ENCODE measurements around the gene CDC42EP4. TPM values are rescaled to one million over a fixed set of nuclear protein-coding genes. Genes with fewer than 3 reads are reported as not detected.

CDC42EP4 gene
- total RNA-seq, 4 donors from 2014 or later: 45.1 to 63.9 (median 52.9) TPM

- Histone ChIP-seq H3K36me3 (no peaks in the 10 kb centered on the region), H3K9me3 (no peaks in the 10 kb centered on the region), H3K4me3 (no peak overlapping the region), H3K27me3 (peaks cover 0 to 22% (median 0%) of the 10 kb centered on the region in 4 donors), H3K4me1 (peaks cover 12 to 63% (median 20%) of the 10 kb centered on the region in 3 donors), H3K27ac (no peak overlapping the region)
- intact Hi-C loops (cut with DNase I): no loop called here
- DNase-seq: no peak
- no peak for TF ChIP-seq POLR2A (IDR thresholded peaks at IDR 0.05)
- TF ChIP-seq, protein P1, sequence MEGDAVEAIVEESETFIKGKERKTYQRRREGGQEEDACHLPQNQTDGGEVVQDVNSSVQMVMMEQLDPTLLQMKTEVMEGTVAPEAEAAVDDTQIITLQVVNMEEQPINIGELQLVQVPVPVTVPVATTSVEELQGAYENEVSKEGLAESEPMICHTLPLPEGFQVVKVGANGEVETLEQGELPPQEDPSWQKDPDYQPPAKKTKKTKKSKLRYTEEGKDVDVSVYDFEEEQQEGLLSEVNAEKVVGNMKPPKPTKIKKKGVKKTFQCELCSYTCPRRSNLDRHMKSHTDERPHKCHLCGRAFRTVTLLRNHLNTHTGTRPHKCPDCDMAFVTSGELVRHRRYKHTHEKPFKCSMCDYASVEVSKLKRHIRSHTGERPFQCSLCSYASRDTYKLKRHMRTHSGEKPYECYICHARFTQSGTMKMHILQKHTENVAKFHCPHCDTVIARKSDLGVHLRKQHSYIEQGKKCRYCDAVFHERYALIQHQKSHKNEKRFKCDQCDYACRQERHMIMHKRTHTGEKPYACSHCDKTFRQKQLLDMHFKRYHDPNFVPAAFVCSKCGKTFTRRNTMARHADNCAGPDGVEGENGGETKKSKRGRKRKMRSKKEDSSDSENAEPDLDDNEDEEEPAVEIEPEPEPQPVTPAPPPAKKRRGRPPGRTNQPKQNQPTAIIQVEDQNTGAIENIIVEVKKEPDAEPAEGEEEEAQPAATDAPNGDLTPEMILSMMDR (IDR thresholded peaks at IDR 0.05): no peak
- WGBS, 2 donors: 92 to 99% methylated on average over 5 to 9 of the region's 9 CpGs
These were observed 46.9 kb upstream of the CDC42EP4 start for GRCh38 chr17:73358668-73359067.

- TF ChIP-seq POLR2A (IDR thresholded peaks at IDR 0.05): no peak
- TF ChIP-seq, protein P1 (IDR thresholded peaks at IDR 0.05): no peak
- intact Hi-C loops (cut with DNase I): no loop called here
- 80% methylated on average over 1 of the region's 19 CpGs; no CpG with 5 or more reads in 1 of the 2 donors for WGBS, 2 donors
- no peak overlapping the region for H3K27ac ChIP-seq
- H3K4me3 ChIP-seq: no peak overlapping the region
- DNase-seq: no peak
- no peaks in the 10 kb centered on the region for H3K36me3 ChIP-seq
- peaks cover 0 to 20% (median 0%) of the 10 kb centered on the region in 4 donors for H3K27me3 ChIP-seq
- peaks cover 12 to 63% (median 20%) of the 10 kb centered on the region in 3 donors for H3K4me1 ChIP-seq
- no peaks in the 10 kb centered on the region for H3K9me3 ChIP-seq
These were observed 46.2 kb upstream of the CDC42EP4 start for GRCh38 chr17:73357981-73358380.

DNA sequence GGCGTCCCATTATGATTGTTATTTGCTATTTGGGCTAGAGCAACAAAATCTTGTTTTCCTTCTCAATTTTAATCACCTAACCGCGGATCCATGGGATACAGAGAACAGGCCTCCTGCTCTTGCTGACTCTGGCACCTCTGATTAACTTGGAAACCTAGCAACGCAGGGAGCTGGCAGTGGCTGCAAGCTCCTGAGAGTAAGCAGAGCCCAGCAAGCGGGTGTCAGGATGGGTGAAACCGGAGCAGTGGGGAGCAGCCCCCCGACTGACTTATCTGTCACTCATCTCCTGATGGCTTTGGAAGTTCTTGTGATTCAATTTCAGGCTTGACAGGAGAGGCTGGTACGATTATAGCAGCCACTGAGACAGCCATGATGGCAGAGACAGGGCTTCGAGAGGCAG lies 45.5 kb upstream of the CDC42EP4 start:
- Histone ChIP-seq H3K27ac (no peak overlapping the region), H3K36me3 (no peaks in the 10 kb centered on the region), H3K4me1 (peaks cover 12 to 63% (median 20%) of the 10 kb centered on the region in 3 donors), H3K9me3 (no peaks in the 10 kb centered on the region), H3K4me3 (no peak overlapping the region), H3K27me3 (peaks cover 0 to 17% (median 0%) of the 10 kb centered on the region in 4 donors)
- 82 to 86% methylated on average over 4 to 8 of the region's 9 CpGs for WGBS, 2 donors
- TF ChIP-seq, protein P1 (IDR thresholded peaks at IDR 0.05): no peak
- no peak for TF ChIP-seq POLR2A (IDR thresholded peaks at IDR 0.05)
- no peak for DNase-seq
- intact Hi-C loops (cut with DNase I): no loop called here

- H3K36me3 ChIP-seq: no peaks in the 10 kb centered on the region
- H3K27ac ChIP-seq: peak overlapping the region in 3 of 4 donors; percentile 28 to 68 (median 57)
- WGBS, 2 donors: 77 to 93% methylated on average over 3 to 8 of the region's 8 CpGs
- TF ChIP-seq POLR2A (IDR thresholded peaks at IDR 0.05): no peak
- TF ChIP-seq, protein P1 (IDR thresholded peaks at IDR 0.05): no peak
- H3K9me3 ChIP-seq: no peaks in the 10 kb centered on the region
- H3K27me3 ChIP-seq: peaks cover 0 to 17% (median 0%) of the 10 kb centered on the region in 4 donors
- peaks cover 12 to 63% (median 20%) of the 10 kb centered on the region in 3 donors for H3K4me1 ChIP-seq
- no peak for DNase-seq
- intact Hi-C loops (cut with DNase I): no loop called here
- no peak overlapping the region for H3K4me3 ChIP-seq
These were observed 44.9 kb upstream of the CDC42EP4 start for GRCh38 chr17:73356561-73357170.

DNA sequence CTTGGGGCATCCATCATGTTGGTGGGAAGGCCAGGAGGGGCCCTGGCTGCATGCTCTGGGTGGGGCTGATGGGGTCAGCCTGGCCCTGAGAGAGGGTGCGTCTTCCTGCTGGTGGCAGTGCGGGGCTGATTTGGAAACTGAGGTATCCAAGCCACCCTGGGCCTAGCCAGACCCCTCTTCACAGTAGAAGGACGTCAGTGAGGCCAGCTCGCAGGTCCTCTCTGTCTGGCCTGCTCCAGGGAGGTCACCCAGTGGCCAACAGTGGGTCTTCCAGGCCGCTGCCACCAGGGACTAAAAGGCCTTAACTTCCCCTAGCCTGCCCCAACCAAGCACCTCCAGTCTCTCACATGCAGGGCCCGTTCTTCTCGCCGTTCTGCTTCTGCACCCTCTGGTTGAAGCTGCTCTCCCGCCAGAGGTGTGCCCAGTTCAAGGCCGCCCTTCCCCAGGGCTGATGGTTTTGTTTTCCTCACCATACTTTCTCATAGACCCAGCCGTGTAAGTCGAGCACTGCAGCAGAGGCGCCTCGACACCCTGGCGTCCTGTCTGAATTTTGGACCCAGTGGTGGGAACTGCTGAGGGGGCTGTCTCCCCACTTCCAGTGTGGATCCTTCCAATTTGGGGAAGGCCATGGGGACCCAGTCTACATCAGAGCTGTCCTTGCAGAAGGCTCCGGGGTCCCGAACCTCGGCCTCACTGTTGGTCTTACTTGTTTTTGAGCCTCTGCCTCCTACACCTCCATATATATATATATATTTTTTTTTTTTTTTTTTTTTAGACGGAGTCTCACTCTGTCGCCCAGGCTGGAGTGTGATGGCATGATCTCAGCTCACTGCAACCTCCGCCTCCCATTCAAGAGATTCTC lies 42.9 kb upstream of the CDC42EP4 start:
- Histone ChIP-seq H3K27me3 (peaks cover 0 to 15% (median 0%) of the 10 kb centered on the region in 4 donors), H3K4me1 (peaks cover 6 to 51% (median 16%) of the 10 kb centered on the region in 3 donors), H3K36me3 (no peaks in the 10 kb centered on the region), H3K9me3 (no peaks in the 10 kb centered on the region), H3K4me3 (no peak overlapping the region), H3K27ac (no peak overlapping the region)
- DNase-seq: no peak
- intact Hi-C loops (cut with DNase I): no loop called here
- 87 to 97% methylated on average over 13 to 17 of the region's 21 CpGs for WGBS, 2 donors
- TF ChIP-seq POLR2A (IDR thresholded peaks at IDR 0.05): no peak
- TF ChIP-seq, protein P1 (IDR thresholded peaks at IDR 0.05): no peak
